GM18858 (cell line): Measurements from ENCODE around the gene PLGRKT.
A peak's percentile ranks its signal among the peaks of the same experiment; 100 is the strongest.
"Not testable (repeated sequence)": the region's sequence is repeated elsewhere in the genome, so short reads cannot be mapped to it uniquely, and the experiment has no call there.

Experiments used
- ATAC-seq: cut with Tn5 transposase; IDR thresholded peaks from one replicate; pipeline ENCODE4 v1.9.1; 2021; ENCODE audit not compliant: unreplicated experiment

The PLGRKT gene

GRCh38 chr9:5433328-5433727 is 4.4 kb downstream of the PLGRKT start:
- not testable (repeated sequence) for ATAC-seq

GRCh38 chr9:5432890-5433289 is 4.8 kb downstream of the PLGRKT start:
- ATAC-seq, result not testable (repeated sequence)

- no peak for ATAC-seq
Measured at GRCh38 chr9:5430912-5431311, 6.8 kb downstream of the PLGRKT start.

- ATAC-seq, result no peak
Measured at GRCh38 chr9:5429873-5430564, 7.7 kb downstream of the PLGRKT start.

GRCh38 chr9:5428794-5429528 is 8.8 kb downstream of the PLGRKT start:
- no peak for ATAC-seq

- ATAC-seq, result no peak
Measured at GRCh38 chr9:5428172-5428571, 9.6 kb downstream of the PLGRKT start.

- ATAC-seq, result no peak
Measured at GRCh38 chr9:5427005-5427404, 10.7 kb downstream of the PLGRKT start.

- ATAC-seq, result no peak
Measured at GRCh38 chr9:5425006-5425628, 12.6 kb downstream of the PLGRKT start.

GRCh38 chr9:5422276-5422675 is 15.4 kb downstream of the PLGRKT start:
- no peak for ATAC-seq

GRCh38 chr9:5421163-5421562 is 16.6 kb downstream of the PLGRKT start:
- ATAC-seq, result no peak

- no peak for ATAC-seq
Measured at GRCh38 chr9:5419987-5420386, 17.7 kb downstream of the PLGRKT start.

- ATAC-seq, result no peak
Measured at GRCh38 chr9:5418481-5418880, 19.2 kb downstream of the PLGRKT start.

GRCh38 chr9:5416953-5417352 is 20.8 kb downstream of the PLGRKT start:
- no peak for ATAC-seq

GRCh38 chr9:5408596-5408995 is 29.1 kb downstream of the PLGRKT start:
- ATAC-seq, result no peak

- no peak for ATAC-seq
Measured at GRCh38 chr9:5402217-5402616, 35.5 kb downstream of the PLGRKT start.

- ATAC-seq, result not testable (repeated sequence)
Measured at GRCh38 chr9:5397547-5397946, 40.2 kb downstream of the PLGRKT start.

- ATAC-seq, result no peak
Measured at GRCh38 chr9:5395428-5395827, 42.3 kb downstream of the PLGRKT start.

GRCh38 chr9:5393976-5394375 is 43.7 kb downstream of the PLGRKT start:
- not testable (repeated sequence) for ATAC-seq

- ATAC-seq, result no peak
Measured at GRCh38 chr9:5393497-5393896, 44.2 kb downstream of the PLGRKT start.

GRCh38 chr9:5392285-5392684 is 45.4 kb downstream of the PLGRKT start:
- ATAC-seq, result no peak

- ATAC-seq, result peak; percentile 64
Measured at GRCh38 chr9:5389109-5389732, 48.5 kb downstream of the PLGRKT start.
